BLaER1 treated with 17β-estradiol and CSF1 and Interleukin-3, amounts not matched to agents 10 nM and 100 nM (cell line): ENCODE data around the gene SPTB.

Experiments used
- H3K27ac ChIP-seq, 11 experiments: shearing (Covaris generic); formaldehyde crosslinking; 2 replicates each; pipeline ENCODE4 v1.8.1; 2022
- H3K27me3 ChIP-seq, 11 experiments: shearing (Covaris generic); formaldehyde crosslinking; 2 replicates each; pipeline ENCODE4 v1.8.1; 2022
- H3K36me3 ChIP-seq, 11 experiments: shearing (Covaris generic); formaldehyde crosslinking; 2 replicates each; pipeline ENCODE4 v1.8.1; 2022
- H3K4me1 ChIP-seq, 10 experiments: shearing (Covaris generic); formaldehyde crosslinking; 2 replicates each; pipeline ENCODE4 v1.8.1; 2022
- H3K4me2 ChIP-seq, 11 experiments: shearing (Covaris generic); formaldehyde crosslinking; 2 replicates each; pipeline ENCODE4 v1.8.1; 2022
- H3K4me3 ChIP-seq, 10 experiments: shearing (Covaris generic); formaldehyde crosslinking; 2 replicates each; pipeline ENCODE4 v1.8.1; 2022
- H3K9ac ChIP-seq, 11 experiments: shearing (Covaris generic); formaldehyde crosslinking; 2 replicates each; pipeline ENCODE4 v1.8.1; 2022
- H3K9me3 ChIP-seq, 11 experiments: shearing (Covaris generic); formaldehyde crosslinking; replicated peaks in 1 of 11; 2 replicates each; pipeline ENCODE4 v1.8.1; 2022
- H4K20me1 ChIP-seq, 11 experiments: shearing (Covaris generic); formaldehyde crosslinking; 2 replicates each; pipeline ENCODE4 v1.8.1; 2022
- Cebpa-rat ChIP-seq, 11 experiments: shearing (Covaris generic); IDR thresholded peaks; 2 replicates each; pipeline ENCODE4 v1.8.1; 2022

Gene SPTB

DNA sequence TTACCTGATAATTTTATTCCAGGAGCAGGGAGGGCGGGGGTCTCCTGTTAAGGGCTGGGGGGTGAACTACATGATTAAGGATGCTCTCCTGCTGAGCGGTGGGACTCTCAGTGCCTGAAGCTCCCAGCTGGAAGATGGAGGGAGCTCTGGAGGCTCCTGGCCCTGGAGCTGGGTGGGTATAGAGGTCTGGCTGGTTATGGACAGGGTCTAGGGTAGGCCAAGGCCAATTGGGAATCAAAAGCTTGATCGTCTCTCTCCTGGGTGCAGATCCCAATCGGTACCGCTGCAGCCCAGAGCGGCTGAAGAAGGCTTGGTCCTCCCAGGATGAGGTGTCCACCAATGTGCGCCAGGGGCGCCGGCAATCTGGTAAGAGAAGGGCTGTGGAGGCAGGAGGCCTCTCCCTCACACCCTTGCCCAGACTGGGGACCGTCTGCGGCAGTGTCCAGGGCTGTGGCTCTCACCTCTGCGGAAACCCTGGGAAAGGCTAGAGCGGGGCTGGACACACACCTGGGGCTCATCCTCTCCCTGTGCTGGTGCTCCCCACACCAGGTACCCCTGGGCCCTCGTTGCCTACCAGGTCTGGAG lies 147.1 kb downstream of the SPTB start:
- Histone ChIP-seq H3K4me1 (peaks cover 17 to 58% (median 52%) of the 10 kb centered on the region in 10 experiments), H3K27me3 (no peaks in the 10 kb centered on the region), H3K9ac (no peak overlapping the region), H4K20me1 (peaks cover 0 to 11% (median 0%) of the 10 kb centered on the region in 11 experiments; a peak in 1 of 22 replicates), H3K4me3 (no peak overlapping the region), H3K9me3 (no peaks in the 10 kb centered on the region), H3K36me3 (peaks cover 0 to 40% (median 0%) of the 10 kb centered on the region in 11 experiments; a peak in 5 of 22 replicates), H3K4me2 (no peak overlapping the region), H3K27ac (no peak overlapping the region)
- TF ChIP-seq Cebpa-rat (IDR thresholded peaks at IDR 0.05) = no peak

DNA sequence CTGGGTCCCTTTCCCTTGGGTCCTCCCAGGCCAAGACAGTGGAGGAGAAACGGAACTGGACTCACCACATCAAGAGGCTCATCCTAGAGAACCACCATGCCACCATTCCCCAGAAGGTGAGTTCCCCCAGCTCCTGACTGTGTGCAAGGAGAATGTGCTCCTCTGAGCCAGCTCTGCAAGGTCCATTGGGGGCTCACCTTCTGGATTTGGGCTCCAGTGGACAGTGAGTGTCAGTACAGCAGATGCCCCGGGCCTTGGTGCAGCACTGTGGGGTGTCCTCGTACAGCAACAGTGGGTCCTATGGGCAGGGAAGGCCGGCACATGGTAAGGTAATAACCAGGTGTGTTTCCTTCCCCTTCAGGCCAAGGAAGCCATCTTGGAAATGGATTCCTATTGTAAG lies 147.6 kb downstream of the SPTB start:
- no peak overlapping the region for H3K9ac ChIP-seq
- no peaks in the 10 kb centered on the region for H3K9me3 ChIP-seq
- peaks cover 0 to 13% (median 0%) of the 10 kb centered on the region in 11 experiments; a peak in 1 of 22 replicates for H4K20me1 ChIP-seq
- no peak overlapping the region for H3K4me2 ChIP-seq
- H3K36me3 ChIP-seq = peaks cover 0 to 42% (median 0%) of the 10 kb centered on the region in 11 experiments; a peak in 5 of 22 replicates
- H3K4me1 ChIP-seq = peaks cover 17 to 53% (median 46%) of the 10 kb centered on the region in 10 experiments
- no peak for TF ChIP-seq Cebpa-rat (IDR thresholded peaks at IDR 0.05)
- H3K27me3 ChIP-seq = no peaks in the 10 kb centered on the region
- no peak overlapping the region for H3K27ac ChIP-seq
- H3K4me3 ChIP-seq = no peak overlapping the region

DNA sequence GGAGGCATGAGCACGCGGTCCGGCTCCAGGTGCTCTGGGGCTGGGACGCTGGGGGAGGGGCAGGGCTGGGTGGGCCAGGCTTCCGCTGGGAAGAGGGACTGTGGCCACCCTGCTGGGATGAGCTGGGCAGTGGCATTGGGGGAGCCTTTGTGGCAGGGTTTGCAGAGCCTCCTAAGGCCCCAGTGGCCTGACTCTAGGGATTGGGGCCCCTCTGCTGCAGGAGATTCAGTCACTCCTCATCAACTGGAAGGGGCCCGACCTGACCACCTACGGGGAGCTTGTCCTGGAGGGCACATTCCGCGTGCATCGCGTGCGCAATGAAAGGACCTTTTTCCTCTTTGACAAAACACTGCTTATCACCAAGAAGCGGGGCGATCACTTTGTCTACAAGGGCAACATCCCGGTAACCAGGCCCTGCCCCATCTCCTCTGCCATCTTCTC lies 148.5 kb downstream of the SPTB start:
- H3K27me3 ChIP-seq = no peaks in the 10 kb centered on the region
- no peak overlapping the region for H3K4me3 ChIP-seq
- no peak overlapping the region for H3K9ac ChIP-seq
- no peak overlapping the region for H3K4me2 ChIP-seq
- peaks cover 0 to 42% (median 0%) of the 10 kb centered on the region in 11 experiments; a peak in 5 of 22 replicates for H3K36me3 ChIP-seq
- TF ChIP-seq Cebpa-rat (IDR thresholded peaks at IDR 0.05) = no peak
- H3K9me3 ChIP-seq = no peaks in the 10 kb centered on the region
- H3K27ac ChIP-seq = no peak overlapping the region
- peaks cover 18 to 53% (median 45%) of the 10 kb centered on the region in 10 experiments for H3K4me1 ChIP-seq
- H4K20me1 ChIP-seq = peaks cover 0 to 9% (median 0%) of the 10 kb centered on the region in 11 experiments; a peak in 6 of 22 replicates

DNA sequence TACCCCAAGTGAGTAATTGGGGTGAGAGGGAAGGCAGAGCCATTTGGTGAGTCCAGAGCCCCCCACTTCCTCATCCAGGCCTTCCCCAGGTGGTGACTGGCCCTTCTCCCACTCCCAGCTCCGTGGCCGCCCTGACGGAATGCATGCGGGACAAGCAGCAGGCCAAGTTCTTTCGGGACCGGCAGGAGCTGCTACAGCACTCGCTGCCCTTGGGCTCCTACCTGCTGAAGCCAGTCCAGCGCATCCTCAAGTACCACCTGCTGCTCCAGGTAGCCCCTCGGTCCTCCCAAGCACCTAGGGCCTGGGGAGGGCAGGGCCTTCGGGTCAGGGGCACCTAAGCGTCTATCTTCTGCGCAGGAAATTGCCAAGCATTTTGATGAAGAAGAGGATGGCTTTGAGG lies 149.0 kb downstream of the SPTB start:
- no peaks in the 10 kb centered on the region for H3K27me3 ChIP-seq
- TF ChIP-seq Cebpa-rat (IDR thresholded peaks at IDR 0.05) = no peak
- H3K36me3 ChIP-seq = peaks cover 0 to 42% (median 0%) of the 10 kb centered on the region in 11 experiments; a peak in 5 of 22 replicates
- H3K4me1 ChIP-seq = peaks cover 14 to 53% (median 45%) of the 10 kb centered on the region in 10 experiments
- H3K9ac ChIP-seq = no peak overlapping the region
- peaks cover 0 to 8% (median 0%) of the 10 kb centered on the region in 11 experiments; a peak in 6 of 22 replicates for H4K20me1 ChIP-seq
- H3K4me3 ChIP-seq = no peak overlapping the region
- H3K9me3 ChIP-seq = no peaks in the 10 kb centered on the region
- H3K27ac ChIP-seq = no peak overlapping the region
- no peak overlapping the region for H3K4me2 ChIP-seq

DNA sequence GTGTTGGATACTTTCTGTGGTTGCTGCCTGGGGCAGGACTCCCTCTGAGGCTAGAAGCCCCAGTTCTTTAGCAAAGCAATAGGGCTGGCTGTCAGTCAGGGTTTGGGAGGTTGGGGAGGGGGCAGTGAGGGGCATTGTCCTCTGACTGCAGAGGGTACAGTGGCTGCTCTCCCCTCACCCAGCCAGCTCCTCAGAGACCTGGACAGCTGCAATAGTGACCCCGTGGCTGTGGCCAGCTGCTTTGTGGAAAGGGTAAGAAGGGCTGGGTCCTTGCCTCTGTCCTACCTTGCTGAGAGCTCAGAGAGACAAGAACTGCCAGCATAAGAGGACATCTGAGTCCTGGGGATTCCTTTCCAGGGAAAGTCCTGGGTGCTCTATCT lies 149.7 kb downstream of the SPTB start:
- no peak overlapping the region for H3K4me3 ChIP-seq
- H3K4me1 ChIP-seq = peaks cover 7 to 53% (median 45%) of the 10 kb centered on the region in 10 experiments
- no peak overlapping the region; a peak in 1 of 22 replicates for H3K27ac ChIP-seq
- 0 out of 22 replicates have a peak overlapping the region, but pooled peaks of 1 of the 11 experiments have one; percentile 13 for H3K9ac ChIP-seq
- H3K36me3 ChIP-seq = peaks cover 0 to 42% (median 0%) of the 10 kb centered on the region in 11 experiments; a peak in 5 of 22 replicates
- H3K9me3 ChIP-seq = no peaks in the 10 kb centered on the region
- peaks cover 0 to 9% (median 0%) of the 10 kb centered on the region in 11 experiments; a peak in 6 of 22 replicates for H4K20me1 ChIP-seq
- H3K27me3 ChIP-seq = no peaks in the 10 kb centered on the region
- TF ChIP-seq Cebpa-rat (IDR thresholded peaks at IDR 0.05) = no peak
- peak overlapping the region in 9 of 11 experiments; percentile 14 to 62 (median 51); a peak in 17 of 22 replicates for H3K4me2 ChIP-seq

DNA sequence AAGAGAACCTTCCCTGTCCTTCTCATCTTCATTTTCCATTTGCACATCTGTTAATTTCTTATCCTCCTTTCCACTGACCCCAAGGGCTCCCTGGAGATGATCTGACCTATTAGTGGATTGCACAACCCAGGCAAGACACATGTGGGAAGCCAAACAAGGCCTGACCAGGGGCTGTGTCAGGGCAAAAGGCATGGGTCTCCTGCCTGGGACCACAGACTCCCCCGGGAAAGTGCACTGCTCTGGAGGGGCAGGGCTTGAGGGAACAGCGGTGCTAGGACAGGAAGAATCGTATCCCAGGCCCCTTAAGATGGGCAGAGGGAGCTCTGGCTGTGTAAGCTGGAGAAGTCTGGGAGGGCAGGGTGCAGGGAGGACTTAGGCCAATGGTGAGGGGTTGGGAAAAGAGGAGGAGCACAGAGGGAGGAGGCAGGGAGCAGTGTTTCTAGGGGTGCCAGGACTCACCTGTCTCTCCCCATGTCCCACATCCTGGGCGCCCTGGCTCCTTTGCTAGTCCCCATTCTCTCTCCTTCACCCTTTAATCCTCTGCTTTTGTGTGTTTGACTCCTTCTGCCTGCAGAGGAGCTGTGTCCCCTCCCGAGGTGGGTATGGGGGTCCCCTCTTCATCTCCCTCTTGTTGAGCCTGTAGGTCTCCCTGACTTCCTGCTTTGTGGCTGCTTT lies 150.2 kb downstream of the SPTB start:
- Histone ChIP-seq H3K27me3 (no peaks in the 10 kb centered on the region), H4K20me1 (peaks cover 0 to 9% (median 0%) of the 10 kb centered on the region in 11 experiments; a peak in 6 of 22 replicates), H3K4me3 (no peak overlapping the region), H3K4me2 (peak overlapping the region in 9 of 11 experiments; percentile 14 to 62 (median 51); a peak in 18 of 22 replicates), H3K36me3 (peaks cover 0 to 42% (median 0%) of the 10 kb centered on the region in 11 experiments; a peak in 5 of 22 replicates), H3K4me1 (peaks cover 6 to 53% (median 46%) of the 10 kb centered on the region in 10 experiments), H3K9ac (0 out of 22 replicates have a peak overlapping the region, but pooled peaks of 1 of the 11 experiments have one; percentile 13), H3K27ac (no peak overlapping the region; a peak in 1 of 22 replicates), H3K9me3 (no peaks in the 10 kb centered on the region)
- 0 out of 22 replicates have a peak, but pooled peaks of 1 of the 11 experiments have one; percentile 20 for TF ChIP-seq Cebpa-rat (IDR thresholded peaks at IDR 0.05)

DNA sequence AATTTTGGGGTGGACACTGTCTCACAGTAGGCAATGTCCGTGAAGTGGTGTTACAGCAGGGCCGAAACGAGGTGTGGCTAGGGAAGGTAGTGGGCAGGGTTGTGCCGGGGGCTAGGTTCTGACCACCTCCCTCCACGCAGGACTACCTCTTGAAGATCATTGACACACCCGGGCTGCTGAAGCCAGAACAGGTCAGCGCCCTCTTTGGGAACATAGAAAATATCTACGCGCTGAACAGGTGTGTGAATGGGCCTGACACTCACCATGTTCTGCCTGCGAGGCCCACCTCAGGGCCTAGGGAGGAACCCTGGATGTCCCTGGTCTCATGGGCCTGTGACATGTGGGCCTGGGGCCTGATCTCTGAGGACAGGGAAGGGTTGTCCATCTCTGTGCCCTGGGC lies 150.9 kb downstream of the SPTB start:
- Histone ChIP-seq H3K27me3 (no peaks in the 10 kb centered on the region), H3K4me1 (peaks cover 9 to 53% (median 48%) of the 10 kb centered on the region in 10 experiments), H3K4me3 (no peak overlapping the region), H3K4me2 (peak overlapping the region in 8 of 11 experiments; percentile 14 to 62 (median 51); a peak in 10 of 22 replicates), H3K36me3 (peaks cover 0 to 42% (median 0%) of the 10 kb centered on the region in 11 experiments; a peak in 5 of 22 replicates), H3K9me3 (no peaks in the 10 kb centered on the region), H3K9ac (no peak overlapping the region), H3K27ac (no peak overlapping the region), H4K20me1 (peaks cover 0 to 9% (median 0%) of the 10 kb centered on the region in 11 experiments; a peak in 6 of 22 replicates)
- no peak for TF ChIP-seq Cebpa-rat (IDR thresholded peaks at IDR 0.05)

DNA sequence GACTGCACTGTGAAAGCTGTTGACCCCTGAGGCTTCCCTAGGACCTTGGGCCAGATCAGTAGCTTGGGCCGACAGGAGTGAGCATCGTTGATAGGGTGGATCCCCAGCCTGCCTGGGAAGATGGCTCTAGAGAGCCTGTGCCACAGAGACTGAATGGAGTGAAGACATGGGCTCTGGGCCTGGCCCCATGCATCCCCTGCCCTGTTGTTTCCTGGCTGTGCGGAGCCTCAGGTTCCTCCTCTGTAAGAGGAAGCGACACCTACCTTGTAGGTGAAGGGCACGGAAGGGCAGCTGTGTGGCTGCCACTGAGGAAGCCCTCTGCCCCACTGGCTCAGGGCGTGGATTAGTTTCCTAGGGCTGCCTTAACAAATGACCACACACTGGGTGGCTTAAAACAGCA lies 151.6 kb downstream of the SPTB start:
- Histone ChIP-seq H3K4me1 (peaks cover 16 to 58% (median 53%) of the 10 kb centered on the region in 10 experiments), H3K4me2 (no peak overlapping the region), H3K9ac (no peak overlapping the region), H4K20me1 (peaks cover 0 to 9% (median 0%) of the 10 kb centered on the region in 11 experiments; a peak in 6 of 22 replicates), H3K27ac (no peak overlapping the region), H3K4me3 (no peak overlapping the region), H3K27me3 (no peaks in the 10 kb centered on the region), H3K9me3 (no peaks in the 10 kb centered on the region), H3K36me3 (peaks cover 0 to 42% (median 0%) of the 10 kb centered on the region in 11 experiments; a peak in 5 of 22 replicates)
- TF ChIP-seq Cebpa-rat (IDR thresholded peaks at IDR 0.05) = no peak
